T-helper 17 cell (primary cell): ENCODE measurements around the gene FBXO8. TPM values are rescaled to one million over a fixed set of nuclear protein-coding genes. Genes with fewer than 3 reads are reported as not detected.
"Not testable (repeated sequence)": the region's sequence is repeated elsewhere in the genome, so short reads cannot be mapped to it uniquely, and the experiment has no call there.

Experiments
- ATAC-seq: fragments of 150-1000 bp; cut with Tn5 transposase; 2 replicates; pipeline ENCODE4 v1.10.0; 2021; ENCODE audit warnings: mild to moderate bottlenecking, moderate library complexity
- DNase-seq, 3 donors: peaks; one replicate each; pipeline versions ENCODE4 v3.0.0 to v3.0.0-alpha.2; 2020 to 2021
- H3K9me3 ChIP-seq: one replicate; pipeline ENCODE4 v1.7.0; 2013; ENCODE audit warnings: low read length, mild to moderate bottlenecking; ENCODE audit not compliant: control insufficient read depth, poor library complexity, severe bottlenecking
- H3K27ac Mint-ChIP-seq: one replicate; pipeline ENCODE4 v1.8.0; 2022; ENCODE audit warnings: mild to moderate bottlenecking, moderate library complexity, mixed read lengths
- H3K27me3 Mint-ChIP-seq: one replicate; pipeline ENCODE4 v1.8.0; 2022; ENCODE audit warnings: mixed read lengths
- H3K36me3 Mint-ChIP-seq: one replicate; pipeline ENCODE4 v1.8.0; 2022; ENCODE audit warnings: low read depth, mixed read lengths
- H3K4me1 Mint-ChIP-seq: one replicate; pipeline ENCODE4 v1.8.0; 2022; ENCODE audit warnings: mild to moderate bottlenecking, mixed read lengths
- H3K4me3 Mint-ChIP-seq: one replicate; pipeline ENCODE4 v1.8.0; 2022; ENCODE audit warnings: mild to moderate bottlenecking, moderate library complexity, mixed read lengths
- total RNA-seq, 4 donors: library from RNA in 2 of 4; stranded (reverse) in 2 of 4; gene quantifications; one replicate each; pipeline ENCODE4 v1.2.3 and lab custom pipeline; 2022 to 2026

The FBXO8 gene
- total RNA-seq, 2 donors from 2014 or later: 13.9 to 20.0 TPM

GRCh38 chr4:174307694-174308093 lies 24.2 kb upstream of the FBXO8 start:
- DNase-seq: no peak
- Mint-ChIP-seq H3K27me3 (no peaks in the 10 kb centered on the region), H3K27ac (no peak overlapping the region), H3K36me3 (peaks cover 8% of the 10 kb centered on the region), H3K4me1 (peaks cover 2% of the 10 kb centered on the region), H3K4me3 (no peak overlapping the region)
- no peaks in the 10 kb centered on the region for H3K9me3 ChIP-seq
- ATAC-seq: no peak

GRCh38 chr4:174305961-174306360 lies 22.5 kb upstream of the FBXO8 start:
- no peak overlapping the region for H3K4me3 Mint-ChIP-seq
- DNase-seq (no peak), ATAC-seq (no peak)
- H3K27ac Mint-ChIP-seq: no peak overlapping the region
- no peaks in the 10 kb centered on the region for H3K9me3 ChIP-seq
- peaks cover 7% of the 10 kb centered on the region for H3K36me3 Mint-ChIP-seq
- H3K27me3 Mint-ChIP-seq: no peaks in the 10 kb centered on the region
- H3K4me1 Mint-ChIP-seq: no peaks in the 10 kb centered on the region

- Mint-ChIP-seq H3K36me3 (peaks cover 11% of the 10 kb centered on the region), H3K4me1 (peaks cover 4% of the 10 kb centered on the region), H3K27me3 (no peaks in the 10 kb centered on the region), H3K27ac (no peak overlapping the region), H3K4me3 (no peak overlapping the region)
- no peaks in the 10 kb centered on the region for H3K9me3 ChIP-seq
- ATAC-seq (no peak), DNase-seq (no peak)
These were observed 21.2 kb upstream of the FBXO8 start for GRCh38 chr4:174304664-174305063.

GRCh38 chr4:174303687-174304086 lies 20.2 kb upstream of the FBXO8 start:
- H3K27me3 Mint-ChIP-seq: no peaks in the 10 kb centered on the region
- H3K27ac Mint-ChIP-seq: no peak overlapping the region
- H3K36me3 Mint-ChIP-seq: peaks cover 12% of the 10 kb centered on the region
- ATAC-seq (no peak), DNase-seq (no peak)
- H3K4me1 Mint-ChIP-seq: peaks cover 6% of the 10 kb centered on the region
- no peak overlapping the region for H3K4me3 Mint-ChIP-seq
- no peaks in the 10 kb centered on the region for H3K9me3 ChIP-seq

GRCh38 chr4:174295142-174295541 lies 11.7 kb upstream of the FBXO8 start:
- H3K36me3 Mint-ChIP-seq, H3K27me3 Mint-ChIP-seq, H3K27ac Mint-ChIP-seq, ATAC-seq, H3K9me3 ChIP-seq, DNase-seq, H3K4me1 Mint-ChIP-seq, H3K4me3 Mint-ChIP-seq: not testable (repeated sequence)

GRCh38 chr4:174294641-174295040 lies 11.2 kb upstream of the FBXO8 start:
- DNase-seq, H3K9me3 ChIP-seq, ATAC-seq, H3K27me3 Mint-ChIP-seq, H3K4me3 Mint-ChIP-seq, H3K4me1 Mint-ChIP-seq, H3K36me3 Mint-ChIP-seq, H3K27ac Mint-ChIP-seq: not testable (repeated sequence)

GRCh38 chr4:174292473-174292872 lies 9.0 kb upstream of the FBXO8 start:
- no peak for DNase-seq
- H3K27me3 Mint-ChIP-seq: no peaks in the 10 kb centered on the region
- peaks cover 8% of the 10 kb centered on the region for H3K4me1 Mint-ChIP-seq
- H3K27ac Mint-ChIP-seq: no peak overlapping the region
- H3K9me3 ChIP-seq: peaks cover 4% of the 10 kb centered on the region
- ATAC-seq: no peak
- H3K4me3 Mint-ChIP-seq: no peak overlapping the region
- peaks cover 2% of the 10 kb centered on the region for H3K36me3 Mint-ChIP-seq

- peaks cover 32% of the 10 kb centered on the region for H3K4me1 Mint-ChIP-seq
These were observed 3.4 kb upstream of the FBXO8 start for GRCh38 chr4:174286870-174287269.

GRCh38 chr4:174284487-174284886 lies 1.0 kb upstream of the FBXO8 start:
- peaks cover 3% of the 10 kb centered on the region for H3K36me3 Mint-ChIP-seq
- no peaks in the 10 kb centered on the region for H3K9me3 ChIP-seq
- DNase-seq: no peak
- peak overlapping the region; percentile 99 for H3K27ac Mint-ChIP-seq
- H3K4me3 Mint-ChIP-seq: peak overlapping the region; percentile 99
- H3K27me3 Mint-ChIP-seq: no peaks in the 10 kb centered on the region
- no peak for ATAC-seq
- H3K4me1 Mint-ChIP-seq: peaks cover 43% of the 10 kb centered on the region

More at GRCh38 chr4:174286870-174287269, 3.4 kb upstream of the FBXO8 start:
- H3K27ac Mint-ChIP-seq: no peak overlapping the region
- H3K4me3 Mint-ChIP-seq: no peak overlapping the region
- ATAC-seq (no peak), DNase-seq (no peak)
- H3K36me3 Mint-ChIP-seq: peaks cover 3% of the 10 kb centered on the region
- no peaks in the 10 kb centered on the region for H3K27me3 Mint-ChIP-seq
- no peaks in the 10 kb centered on the region for H3K9me3 ChIP-seq

- no peaks in the 10 kb centered on the region for H3K9me3 ChIP-seq
- peak; percentile 96 for ATAC-seq
- Mint-ChIP-seq H3K4me3 (peak overlapping the region; percentile 99), H3K4me1 (peaks cover 40% of the 10 kb centered on the region), H3K27me3 (no peaks in the 10 kb centered on the region), H3K36me3 (peaks cover 3% of the 10 kb centered on the region), H3K27ac (peak overlapping the region; percentile 99)
- peak; percentile 56 to 69 (median 68) for DNase-seq
These were observed 496 bp downstream of the FBXO8 start for GRCh38 chr4:174282836-174283506.

- H3K27me3 Mint-ChIP-seq: no peaks in the 10 kb centered on the region
- H3K36me3 Mint-ChIP-seq: peaks cover 3% of the 10 kb centered on the region
- no peak for DNase-seq
- H3K27ac Mint-ChIP-seq: peak overlapping the region; percentile 99
- H3K4me1 Mint-ChIP-seq: peaks cover 38% of the 10 kb centered on the region
- H3K4me3 Mint-ChIP-seq: no peak overlapping the region
- ATAC-seq: no peak
- no peaks in the 10 kb centered on the region for H3K9me3 ChIP-seq
These were observed 1.6 kb downstream of the FBXO8 start for GRCh38 chr4:174281901-174282300.

GRCh38 chr4:174281182-174281737 lies 2.2 kb downstream of the FBXO8 start:
- no peak for DNase-seq
- Mint-ChIP-seq H3K27ac (no peak overlapping the region), H3K36me3 (peaks cover 3% of the 10 kb centered on the region), H3K4me3 (no peak overlapping the region), H3K27me3 (no peaks in the 10 kb centered on the region), H3K4me1 (peaks cover 37% of the 10 kb centered on the region)
- H3K9me3 ChIP-seq: no peaks in the 10 kb centered on the region
- no peak for ATAC-seq

GRCh38 chr4:174279433-174280155 lies 3.9 kb downstream of the FBXO8 start:
- H3K27ac Mint-ChIP-seq: no peak overlapping the region
- no peak overlapping the region for H3K4me3 Mint-ChIP-seq
- H3K9me3 ChIP-seq: no peaks in the 10 kb centered on the region
- no peak for DNase-seq
- peaks cover 3% of the 10 kb centered on the region for H3K36me3 Mint-ChIP-seq
- H3K27me3 Mint-ChIP-seq: no peaks in the 10 kb centered on the region
- peaks cover 30% of the 10 kb centered on the region for H3K4me1 Mint-ChIP-seq
- no peak for ATAC-seq
